ENCODE measurements around the gene BCAR1. TPM values are rescaled to one million over a fixed set of nuclear protein-coding genes. Genes with fewer than 3 reads are reported as not detected.
"Not testable (repeated sequence)": the region's sequence is repeated elsewhere in the genome, so short reads cannot be mapped to it uniquely, and the experiment has no call there.

Gene BCAR1
- total RNA-seq, 3 donors from 2014 or later: 100 to 134 (median 116) TPM

DNA sequence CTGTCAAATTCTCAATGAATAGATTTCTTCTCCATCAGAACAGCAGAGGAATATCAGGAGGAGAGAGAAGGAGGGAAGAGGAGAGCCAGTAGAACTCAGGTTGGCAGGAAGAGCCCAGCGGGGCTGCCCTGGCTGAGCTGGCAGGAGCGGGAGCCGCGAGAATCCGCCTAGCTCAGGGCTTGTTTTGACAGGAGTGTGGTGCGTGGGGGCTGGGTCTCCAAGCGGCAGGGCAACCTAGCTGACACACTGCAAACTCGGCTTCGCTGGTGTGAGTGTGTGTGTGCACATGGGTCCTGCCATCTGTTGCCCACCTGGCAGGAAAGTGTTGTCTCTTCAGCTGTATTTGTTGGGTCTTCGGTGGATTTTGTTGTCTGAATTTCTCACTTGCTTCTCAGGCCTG lies 27.9 kb upstream of the BCAR1 start:
- ATAC-seq: peak; percentile 16
- no peaks in the 10 kb centered on the region for H3K36me3 ChIP-seq (ENCODE audit: low read depth)
- no peak for DNase-seq
- intact Hi-C loops (cut with DNase I, micrococcal nuclease): no loop called here
- TF ChIP-seq CTCF (IDR thresholded peaks at IDR 0.05): no peak
- no peaks in the 10 kb centered on the region for H3K4me1 ChIP-seq (ENCODE audit: low read depth)
- no peaks in the 10 kb centered on the region for H3K9me3 ChIP-seq
- H3K4me3 ChIP-seq: no peak overlapping the region

GRCh38 chr16:75273054-75273925 lies 21.9 kb upstream of the BCAR1 start:
- H3K4me1 ChIP-seq (ENCODE audit: low read depth): no peaks in the 10 kb centered on the region
- DNase-seq (no peak), ATAC-seq (no peak)
- H3K9me3 ChIP-seq: no peaks in the 10 kb centered on the region
- intact Hi-C loops (cut with DNase I, micrococcal nuclease): no loop called here
- H3K36me3 ChIP-seq (ENCODE audit: low read depth): no peaks in the 10 kb centered on the region
- no peak overlapping the region for H3K4me3 ChIP-seq
- no peak for TF ChIP-seq CTCF (IDR thresholded peaks at IDR 0.05)

GRCh38 chr16:75272629-75273028 lies 21.2 kb upstream of the BCAR1 start:
- DNase-seq; H3K4me1 ChIP-seq (ENCODE audit: low read depth); intact Hi-C loops (cut with DNase I, micrococcal nuclease); H3K4me3 ChIP-seq; H3K36me3 ChIP-seq (ENCODE audit: low read depth); H3K9me3 ChIP-seq; ATAC-seq: not testable (repeated sequence)

- ATAC-seq: no peak
- intact Hi-C loops (cut with DNase I, micrococcal nuclease): no loop called here
- H3K9me3 ChIP-seq: no peaks in the 10 kb centered on the region
- no peak for DNase-seq
- H3K4me3 ChIP-seq: no peak overlapping the region
- no peak for TF ChIP-seq CTCF (IDR thresholded peaks at IDR 0.05)
- peaks cover 11% of the 10 kb centered on the region for H3K4me1 ChIP-seq (ENCODE audit: low read depth)
- no peaks in the 10 kb centered on the region for H3K36me3 ChIP-seq (ENCODE audit: low read depth)
Measured at GRCh38 chr16:75272097-75272551, 20.7 kb upstream of the BCAR1 start.

DNA sequence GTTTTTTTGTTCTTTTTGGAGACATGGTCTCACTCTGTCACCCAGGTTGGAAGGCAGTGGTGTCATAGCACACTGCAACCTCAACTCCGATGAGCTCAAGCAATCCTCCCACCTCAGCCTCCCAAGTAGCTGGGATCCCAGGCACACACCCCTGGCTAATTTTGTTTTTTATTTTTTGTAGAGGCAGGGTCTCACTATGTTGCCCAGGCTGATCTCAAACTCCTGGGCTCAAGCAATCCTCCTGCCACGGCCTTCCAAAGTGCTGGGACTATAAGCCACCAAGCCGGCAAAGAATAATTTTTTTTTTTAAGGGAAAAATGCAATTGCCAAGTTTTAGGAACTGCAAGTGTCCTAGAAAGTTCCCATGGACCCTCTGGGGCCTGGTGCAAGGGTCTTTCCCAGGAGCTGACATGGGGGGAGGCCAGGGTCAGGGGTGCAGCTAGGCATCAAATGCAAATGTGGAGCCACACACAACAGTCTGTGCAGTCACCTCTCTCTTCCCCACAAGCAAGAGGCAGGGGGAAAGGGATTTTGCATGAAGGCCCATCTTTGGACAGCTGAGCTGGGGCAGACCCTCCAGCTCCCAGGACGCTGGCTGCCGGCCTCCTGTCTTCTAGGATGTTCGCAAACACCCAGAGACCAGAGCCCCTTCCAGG lies 20.1 kb upstream of the BCAR1 start:
- Histone ChIP-seq H3K9me3 (no peaks in the 10 kb centered on the region), H3K4me3 (no peak overlapping the region), H3K4me1 (ENCODE audit: low read depth) (peaks cover 11% of the 10 kb centered on the region), H3K36me3 (ENCODE audit: low read depth) (no peaks in the 10 kb centered on the region)
- no peak for DNase-seq
- TF ChIP-seq CTCF (IDR thresholded peaks at IDR 0.05): no peak
- ATAC-seq: no peak
- intact Hi-C loops (cut with DNase I, micrococcal nuclease): no loop called here

- intact Hi-C loops (cut with DNase I, micrococcal nuclease); H3K4me3 ChIP-seq; DNase-seq; H3K9me3 ChIP-seq; ATAC-seq; H3K36me3 ChIP-seq (ENCODE audit: low read depth): not testable (repeated sequence)
- H3K4me1 ChIP-seq (ENCODE audit: low read depth): peaks cover 22% of the 10 kb centered on the region
Measured at GRCh38 chr16:75269358-75269757, 17.9 kb upstream of the BCAR1 start.
